M059J (cell line): ENCODE results near the gene NDUFA12. TPM values are rescaled to one million over a fixed set of nuclear protein-coding genes. Genes with fewer than 3 reads are reported as not detected.

ENCODE experiments used
- DNase-seq: peaks from one replicate; pipeline ENCODE4 v3.0.0-alpha.2; 2012; ENCODE audit warnings: low read depth
- total RNA-seq: library from RNA; depleted of rRNA; stranded (reverse); fragments of >200 nt; shearing (Covaris generic); gene quantifications from 2 replicates; pipeline ENCODE4 v1.2.3, GENCODE V29; 2014

NDUFA12 gene
- total RNA-seq, 1 experiment from 2014 or later, result 249 TPM

- DNase-seq, result no peak
Measured at GRCh38 chr12:94980577-94980976, 22.9 kb downstream of the NDUFA12 start.

GRCh38 chr12:94979941-94980340 is 23.6 kb downstream of the NDUFA12 start:
- no peak for DNase-seq

- DNase-seq, result no peak
Measured at GRCh38 chr12:94977766-94978468, 25.6 kb downstream of the NDUFA12 start.

GRCh38 chr12:94973221-94973620 is 30.3 kb downstream of the NDUFA12 start:
- DNase-seq, result no peak

- DNase-seq, result no peak
Measured at GRCh38 chr12:94972795-94973194, 30.7 kb downstream of the NDUFA12 start.

- no peak for DNase-seq
Measured at GRCh38 chr12:94971923-94972322, 31.6 kb downstream of the NDUFA12 start.

- DNase-seq, result no peak
Measured at GRCh38 chr12:94970560-94970959, 32.9 kb downstream of the NDUFA12 start.

- no peak for DNase-seq
Measured at GRCh38 chr12:94969424-94969823, 34.1 kb downstream of the NDUFA12 start.

- DNase-seq, result no peak
Measured at GRCh38 chr12:94965982-94966630, 37.4 kb downstream of the NDUFA12 start.

GRCh38 chr12:94963649-94964048 is 39.8 kb downstream of the NDUFA12 start:
- DNase-seq, result no peak

- no peak for DNase-seq
Measured at GRCh38 chr12:94962670-94963069, 40.8 kb downstream of the NDUFA12 start.

- no peak for DNase-seq
Measured at GRCh38 chr12:94961911-94962310, 41.6 kb downstream of the NDUFA12 start.

GRCh38 chr12:94961256-94961824 is 42.2 kb downstream of the NDUFA12 start:
- DNase-seq, result no peak

GRCh38 chr12:94957006-94957405 is 46.5 kb downstream of the NDUFA12 start:
- DNase-seq, result no peak

GRCh38 chr12:94954948-94955592 is 48.4 kb downstream of the NDUFA12 start:
- DNase-seq, result no peak

- DNase-seq, result peak; percentile 77
Measured at GRCh38 chr12:94954029-94954685, 49.3 kb downstream of the NDUFA12 start.

- no peak for DNase-seq
Measured at GRCh38 chr12:94952325-94952724, 51.2 kb downstream of the NDUFA12 start.

GRCh38 chr12:94951071-94951934 is 52.2 kb downstream of the NDUFA12 start:
- DNase-seq, result peak; percentile 21

- DNase-seq, result no peak
Measured at GRCh38 chr12:94948232-94948810, 55.2 kb downstream of the NDUFA12 start.

- no peak for DNase-seq
Measured at GRCh38 chr12:94942663-94943062, 60.8 kb downstream of the NDUFA12 start.

- peak; percentile 81 for DNase-seq
Measured at GRCh38 chr12:94941440-94941862, 62.0 kb downstream of the NDUFA12 start.
